ENCODE measurements around the gene VIPAS39. TPM values are rescaled to one million over a fixed set of nuclear protein-coding genes. Genes with fewer than 3 reads are reported as not detected.
A peak's percentile ranks its signal among the peaks of the same experiment; 100 is the strongest.

VIPAS39 gene
- total RNA-seq, 2 donors from 2014 or later, result 19.0 to 25.9 TPM

- Mint-ChIP-seq H3K27ac (no peak overlapping the region), H3K27me3 (no peaks in the 10 kb centered on the region), H3K9me3 (no peaks in the 10 kb centered on the region), H3K4me1 (peaks cover 11% of the 10 kb centered on the region), H3K4me3 (no peak overlapping the region), H3K36me3 (ENCODE audit: low read depth) (no peaks in the 10 kb centered on the region)
- ATAC-seq (replicated peaks), result no peak
Measured at GRCh38 chr14:77406086-77406485, 51.3 kb downstream of the VIPAS39 start.

- ATAC-seq (replicated peaks), result no peak
- Mint-ChIP-seq H3K36me3 (ENCODE audit: low read depth) (no peaks in the 10 kb centered on the region), H3K4me1 (peaks cover 11% of the 10 kb centered on the region), H3K27ac (no peak overlapping the region), H3K4me3 (no peak overlapping the region), H3K27me3 (no peaks in the 10 kb centered on the region), H3K9me3 (no peaks in the 10 kb centered on the region)
Measured at GRCh38 chr14:77403768-77404167, 53.6 kb downstream of the VIPAS39 start.

GRCh38 chr14:77400216-77400615 is 57.2 kb downstream of the VIPAS39 start:
- Mint-ChIP-seq H3K4me3 (no peak overlapping the region), H3K36me3 (ENCODE audit: low read depth) (no peaks in the 10 kb centered on the region), H3K27me3 (no peaks in the 10 kb centered on the region), H3K27ac (no peak overlapping the region), H3K4me1 (no peaks in the 10 kb centered on the region), H3K9me3 (no peaks in the 10 kb centered on the region)
- ATAC-seq (replicated peaks), result no peak

GRCh38 chr14:77390188-77390587 is 67.2 kb downstream of the VIPAS39 start:
- ATAC-seq (replicated peaks), result no peak
- Mint-ChIP-seq H3K4me1 (no peaks in the 10 kb centered on the region), H3K9me3 (no peaks in the 10 kb centered on the region), H3K27me3 (no peaks in the 10 kb centered on the region), H3K27ac (no peak overlapping the region), H3K36me3 (ENCODE audit: low read depth) (no peaks in the 10 kb centered on the region), H3K4me3 (no peak overlapping the region)

GRCh38 chr14:77378701-77379100 is 78.7 kb downstream of the VIPAS39 start:
- no peak for ATAC-seq (replicated peaks)
- H3K9me3 Mint-ChIP-seq, result no peaks in the 10 kb centered on the region
- no peak overlapping the region for H3K4me3 Mint-ChIP-seq
- peaks cover 14% of the 10 kb centered on the region for H3K36me3 Mint-ChIP-seq (ENCODE audit: low read depth)
- H3K4me1 Mint-ChIP-seq, result peaks cover 21% of the 10 kb centered on the region
- no peaks in the 10 kb centered on the region for H3K27me3 Mint-ChIP-seq
- no peak overlapping the region for H3K27ac Mint-ChIP-seq

- H3K27ac Mint-ChIP-seq, result no peak overlapping the region
- no peaks in the 10 kb centered on the region for H3K9me3 Mint-ChIP-seq
- H3K27me3 Mint-ChIP-seq, result no peaks in the 10 kb centered on the region
- peaks cover 27% of the 10 kb centered on the region for H3K4me1 Mint-ChIP-seq
- no peak overlapping the region for H3K4me3 Mint-ChIP-seq
- H3K36me3 Mint-ChIP-seq (ENCODE audit: low read depth), result peaks cover 17% of the 10 kb centered on the region
- ATAC-seq (replicated peaks), result no peak
Measured at GRCh38 chr14:77377502-77377844, 79.9 kb downstream of the VIPAS39 start.

- no peak within 1 kb of the TSS for H3K27ac Mint-ChIP-seq
- peak; percentile 85 for ATAC-seq (replicated peaks)
- H3K27me3 Mint-ChIP-seq, result no peaks in the 10 kb centered on the region
- H3K4me3 Mint-ChIP-seq, result no peak within 1 kb of the TSS
- no peaks in the 10 kb centered on the region for H3K9me3 Mint-ChIP-seq
- peaks cover 27% of the 10 kb centered on the region for H3K4me1 Mint-ChIP-seq
- H3K36me3 Mint-ChIP-seq (ENCODE audit: low read depth), result peaks cover 20% of the 10 kb centered on the region
Measured at GRCh38 chr14:77376771-77377501, 80.5 kb downstream of the VIPAS39 start, which contains the start of the genes SAMD15 and TMED8. SAMD15 (plus strand) TSS chr14:77377379; CDS start chr14:77377419, 40 bp downstream. TMED8 (minus strand) TSS chr14:77377094; CDS start chr14:77377053, 41 bp downstream.

Other genes with a start within 250 kb of the VIPAS39 start
- gene NGB, start 186.4 kb downstream of the VIPAS39 start, total RNA-seq, result not detected
- gene POMT2, start 136.7 kb downstream of the VIPAS39 start, total RNA-seq, result 10 to 100 TPM; 10.9 to 26.0 TPM
- 10 to 100 TPM; 11.0 to 13.1 TPM for gene GSTZ1, start 136.6 kb downstream of the VIPAS39 start, total RNA-seq
- gene TMED8, start 80.5 kb downstream of the VIPAS39 start, total RNA-seq, result 10 to 100 TPM; 33.2 to 45.1 TPM
- under 1 TPM; 0.22 to 0.29 TPM for gene SAMD15, start 80.2 kb downstream of the VIPAS39 start, total RNA-seq
- 1 to 10 TPM in 1 of 2 donors, under 1 TPM in 1; 0.89 to 1.0 TPM for gene NOXRED1, start 34.1 kb downstream of the VIPAS39 start, total RNA-seq
- gene AHSA1, start 492 bp upstream of the VIPAS39 start, total RNA-seq, result 100 to 1,000 TPM; 143 to 283 TPM
- under 1 TPM in 1 of 2 donors, not detected in 1; 0.21 TPM for gene ISM2, start 41.2 kb upstream of the VIPAS39 start, total RNA-seq
- gene SPTLC2, start 159.0 kb upstream of the VIPAS39 start, total RNA-seq, result 10 to 100 TPM; 17.4 to 27.2 TPM

All from activated T-helper 17 cell treated with anti-CD3 and anti-CD28 coated beads, Interleukin-2, amount 50 U/mL, for 72 hours (primary cell).